Measurements from ENCODE around the gene TCERG1L.

TCERG1L gene

GRCh38 chr10:131271195-131271880, 40.2 kb downstream of the TCERG1L start:
- DNase-seq (ENCODE audit: low read depth): no peak

- no peak for DNase-seq (ENCODE audit: low read depth)
These were observed 40.9 kb downstream of the TCERG1L start for GRCh38 chr10:131270461-131271190.

GRCh38 chr10:131269776-131270460, 41.6 kb downstream of the TCERG1L start:
- DNase-seq (ENCODE audit: low read depth): no peak

GRCh38 chr10:131267814-131268095, 43.8 kb downstream of the TCERG1L start:
- DNase-seq (ENCODE audit: low read depth): no peak

- DNase-seq (ENCODE audit: low read depth): no peak
These were observed 44.3 kb downstream of the TCERG1L start for GRCh38 chr10:131266936-131267813.

- DNase-seq (ENCODE audit: low read depth): no peak
These were observed 47.3 kb downstream of the TCERG1L start for GRCh38 chr10:131264110-131264788.

GRCh38 chr10:131261890-131262475, 49.5 kb downstream of the TCERG1L start:
- DNase-seq (ENCODE audit: low read depth): no peak

- DNase-seq (ENCODE audit: low read depth): no peak
These were observed 50.9 kb downstream of the TCERG1L start for GRCh38 chr10:131260452-131261211.

GRCh38 chr10:131260031-131260430, 51.5 kb downstream of the TCERG1L start:
- DNase-seq (ENCODE audit: low read depth): no peak

- DNase-seq (ENCODE audit: low read depth): no peak
These were observed 52.0 kb downstream of the TCERG1L start for GRCh38 chr10:131259535-131259934.

GRCh38 chr10:131258256-131258655, 53.3 kb downstream of the TCERG1L start:
- no peak for DNase-seq (ENCODE audit: low read depth)

- DNase-seq (ENCODE audit: low read depth): no peak
These were observed 54.5 kb downstream of the TCERG1L start for GRCh38 chr10:131257027-131257426.

- DNase-seq (ENCODE audit: low read depth): no peak
These were observed 56.7 kb downstream of the TCERG1L start for GRCh38 chr10:131254859-131255252.

GRCh38 chr10:131253931-131254858, 57.3 kb downstream of the TCERG1L start:
- DNase-seq (ENCODE audit: low read depth): no peak

- no peak for DNase-seq (ENCODE audit: low read depth)
These were observed 58.8 kb downstream of the TCERG1L start for GRCh38 chr10:131252567-131253276.

- DNase-seq (ENCODE audit: low read depth): no peak
These were observed 60.4 kb downstream of the TCERG1L start for GRCh38 chr10:131251146-131251541.

- DNase-seq (ENCODE audit: low read depth): no peak
These were observed 60.9 kb downstream of the TCERG1L start for GRCh38 chr10:131250454-131251145.

GRCh38 chr10:131249955-131250344, 61.6 kb downstream of the TCERG1L start:
- no peak for DNase-seq (ENCODE audit: low read depth)

Measured in CMK (cell line).